ENCODE data around the gene PEPD.
"Not testable (repeated sequence)": the region's sequence is repeated elsewhere in the genome, so short reads cannot be mapped to it uniquely, and the experiment has no call there.

The PEPD gene

DNA sequence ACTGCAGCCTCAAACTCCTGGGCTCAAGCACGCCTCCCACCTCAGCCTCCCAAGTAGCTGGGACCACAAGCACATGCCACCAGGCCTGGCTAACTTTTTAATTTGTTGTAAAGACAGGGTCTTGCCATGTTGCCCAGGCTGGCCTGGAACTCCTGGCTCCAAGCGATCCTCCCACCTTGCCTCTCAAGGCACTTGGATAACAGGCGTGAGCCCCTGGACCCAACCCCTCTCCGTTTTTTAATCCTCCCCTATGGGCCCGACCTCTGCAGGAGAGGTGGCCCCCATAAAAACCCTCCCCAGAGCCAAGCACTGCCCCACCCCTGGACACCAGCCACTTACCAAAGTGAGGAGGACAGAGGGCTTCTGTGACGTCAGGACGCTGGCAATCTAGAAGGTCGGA is 28.6 kb downstream of the PEPD start:
- no peak overlapping the region for H3K4me3 ChIP-seq (ENCODE audit: low read depth in 1 of 2, low read length in 1 of 2)
- no peak for TF ChIP-seq CTCF (IDR thresholded peaks at IDR 0.05)

GRCh38 chr19:33492090-33492489 is 29.5 kb downstream of the PEPD start:
- Histone ChIP-seq H3K4me1 (ENCODE audit: control insufficient read depth in 1 of 2, insufficient read depth in 1 of 2, low read depth in 1 of 2, low read length in 1 of 2) (no peaks in the 10 kb centered on the region), H3K36me3 (no peaks in the 10 kb centered on the region), H3K27ac (no peak overlapping the region), H3K27me3 (no peaks in the 10 kb centered on the region), H3K9me3 (no peaks in the 10 kb centered on the region), H3K4me3 (ENCODE audit: low read depth in 1 of 2, low read length in 1 of 2) (no peak overlapping the region)
- TF ChIP-seq CTCF (IDR thresholded peaks at IDR 0.05): no peak

More for the DNA sequence above, 28.6 kb downstream of the PEPD start:
- Histone ChIP-seq H3K27me3 (no peaks in the 10 kb centered on the region), H3K9me3 (no peaks in the 10 kb centered on the region), H3K36me3 (no peaks in the 10 kb centered on the region), H3K4me1 (ENCODE audit: control insufficient read depth in 1 of 2, insufficient read depth in 1 of 2, low read depth in 1 of 2, low read length in 1 of 2) (no peaks in the 10 kb centered on the region), H3K27ac (no peak overlapping the region)

GRCh38 chr19:33490596-33490995 is 31.0 kb downstream of the PEPD start:
- H3K36me3 ChIP-seq; H3K4me3 ChIP-seq (ENCODE audit: low read depth in 1 of 2, low read length in 1 of 2); H3K27ac ChIP-seq; H3K27me3 ChIP-seq; H3K9me3 ChIP-seq; H3K4me1 ChIP-seq (ENCODE audit: control insufficient read depth in 1 of 2, insufficient read depth in 1 of 2, low read depth in 1 of 2, low read length in 1 of 2): not testable (repeated sequence)

DNA sequence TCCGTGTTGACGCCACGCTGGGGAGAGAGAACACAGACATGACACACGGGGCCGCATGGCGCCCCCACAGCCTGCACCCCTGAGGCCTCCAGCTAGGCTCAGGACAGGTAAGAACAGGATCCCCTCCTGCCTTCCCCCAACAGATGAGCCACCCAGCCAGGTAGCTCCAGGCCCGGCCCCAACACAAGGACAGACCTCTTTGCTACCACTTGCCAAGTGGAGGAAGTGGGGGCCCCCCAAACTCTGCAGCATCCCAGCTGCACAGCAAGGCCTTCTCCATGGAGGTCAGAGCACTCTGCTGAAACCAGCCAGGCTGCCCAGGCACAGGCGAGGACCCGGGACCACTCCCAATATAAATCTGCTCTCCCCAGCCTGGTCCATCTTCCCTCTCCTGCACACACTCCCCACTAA is 31.5 kb downstream of the PEPD start:
- no peak for TF ChIP-seq CTCF (IDR thresholded peaks at IDR 0.05)
- Histone ChIP-seq H3K4me3 (ENCODE audit: low read depth in 1 of 2, low read length in 1 of 2) (no peak overlapping the region), H3K36me3 (no peaks in the 10 kb centered on the region), H3K27ac (no peak overlapping the region), H3K4me1 (ENCODE audit: control insufficient read depth in 1 of 2, insufficient read depth in 1 of 2, low read depth in 1 of 2, low read length in 1 of 2) (no peaks in the 10 kb centered on the region), H3K27me3 (no peaks in the 10 kb centered on the region), H3K9me3 (no peaks in the 10 kb centered on the region)

DNA sequence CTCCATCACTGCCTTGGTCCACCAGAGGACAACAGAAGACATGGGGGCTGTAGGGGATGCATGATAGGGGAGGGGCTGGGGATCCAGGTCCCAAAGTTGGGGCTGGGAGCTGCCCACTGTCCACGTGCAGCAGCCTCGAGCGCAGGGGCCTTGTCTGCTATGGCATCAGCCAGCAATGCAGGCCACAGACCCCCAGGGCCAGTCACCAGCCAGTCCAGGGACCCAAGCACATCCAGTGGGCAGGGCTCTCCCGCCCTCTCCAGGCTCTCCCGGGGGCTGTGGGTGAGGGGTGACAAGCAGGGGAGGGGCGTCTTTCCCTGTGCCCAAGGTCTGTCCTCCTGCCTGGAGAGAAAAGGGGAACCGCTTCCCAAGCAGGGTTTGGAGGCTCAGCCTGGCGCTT is 32.8 kb downstream of the PEPD start:
- no peaks in the 10 kb centered on the region for H3K36me3 ChIP-seq
- H3K27me3 ChIP-seq: no peaks in the 10 kb centered on the region

More for the DNA sequence above, 32.8 kb downstream of the PEPD start:
- no peak for TF ChIP-seq CTCF (IDR thresholded peaks at IDR 0.05)
- H3K4me3 ChIP-seq (ENCODE audit: low read depth in 1 of 2, low read length in 1 of 2): no peak overlapping the region
- H3K4me1 ChIP-seq (ENCODE audit: control insufficient read depth in 1 of 2, insufficient read depth in 1 of 2, low read depth in 1 of 2, low read length in 1 of 2): no peaks in the 10 kb centered on the region
- H3K27ac ChIP-seq: no peak overlapping the region
- no peaks in the 10 kb centered on the region for H3K9me3 ChIP-seq
